HEK293T (cell line): ENCODE data around the gene TBX21.

ENCODE experiments used
- ARNT ChIP-seq: fragments of 450-650 bp; IDR thresholded peaks from 2 replicates; pipeline ENCODE4 v1.6.1; 2017; ENCODE audit warnings: mild to moderate bottlenecking
- BHLHE40 ChIP-seq: fragments of 450-650 bp; IDR thresholded peaks from 2 replicates; pipeline ENCODE4 v1.6.1; 2016; ENCODE audit warnings: mild to moderate bottlenecking, moderate library complexity, borderline replicate concordance
- ELF4 ChIP-seq: fragments of 450-650 bp; IDR thresholded peaks from 2 replicates; pipeline ENCODE4 v1.6.1; 2017; ENCODE audit warnings: antibody characterized with exemption
- FOXA1 ChIP-seq: fragments of 450-650 bp; IDR thresholded peaks from 2 replicates; pipeline ENCODE4 v1.6.1; 2016; ENCODE audit warnings: mild to moderate bottlenecking
- FOXM1 ChIP-seq: fragments of 450-650 bp; IDR thresholded peaks from 2 replicates; pipeline ENCODE4 v1.6.1; 2017; ENCODE audit warnings: mild to moderate bottlenecking, borderline replicate concordance
- HDGF ChIP-seq: fragments of 450-650 bp; IDR thresholded peaks from 2 replicates; pipeline ENCODE4 v1.6.1; 2017; ENCODE audit warnings: antibody characterized with exemption, borderline replicate concordance
- L3MBTL2 ChIP-seq: fragments of 450-650 bp; conservative IDR thresholded peaks from 2 replicates; pipeline ENCODE4 v1.6.1; 2016; ENCODE audit warnings: mild to moderate bottlenecking
- PKNOX1 ChIP-seq: fragments of 450-650 bp; IDR thresholded peaks from 2 replicates; pipeline ENCODE4 v1.6.1; 2016
- SP1 ChIP-seq: fragments of 450-650 bp; IDR thresholded peaks from 2 replicates; pipeline ENCODE4 v1.6.1; 2017
- ZNF384 ChIP-seq: fragments of 450-650 bp; IDR thresholded peaks from 2 replicates; pipeline ENCODE4 v1.6.1; 2016

- TF ChIP-seq ZNF384 (no peak), FOXM1 (no peak), L3MBTL2 (no peak), ELF4 (no peak), ARNT (no peak), FOXA1 (no peak), HDGF (no peak), PKNOX1 (no peak), BHLHE40 (no peak), SP1 (no peak)
Measured at GRCh38 chr17:47704116-47704515, 28.9 kb upstream of the TBX21 start.
